Measurements from ENCODE around the gene RASAL2.

GRCh38 chr1:178232108-178232507 lies 138.2 kb downstream of the RASAL2 start:
- TF ChIP-seq CTCF (IDR thresholded peaks at IDR 0.05) (no peak), POLR2A (IDR thresholded peaks at IDR 0.05) (no peak), EP300 (IDR thresholded peaks at IDR 0.05) (no peak)
